IMR-90 (cell line): ENCODE data around the gene DEAF1. TPM values are rescaled to one million over a fixed set of nuclear protein-coding genes. Genes with fewer than 3 reads are reported as not detected.

ENCODE experiments used
- ATAC-seq: fragments of 200-7000 bp; cut with Tn5 transposase; 2 replicates; pipeline ENCODE4 v1.9.1; 2020; ENCODE audit warnings: low read depth, mild to moderate bottlenecking, moderate library complexity
- BruUV-seq: library from RNA; stranded (reverse); fragments of 400-500 nt; replicated peaks from 2 replicates; lab custom pipeline; 2021; lab: Mats Ljungman, UMichigan
- CTCF ChIA-PET: fragments of 300-600 bp; formaldehyde crosslinking; extraction: SDS; loops from one replicate; lab custom pipeline; 2021; ENCODE audit warnings: antibody characterized with exemption; lab: Yijun Ruan, JAX
- POLR2A ChIA-PET: fragments of 300-600 bp; sonication (Branson Sonifier 250); formaldehyde crosslinking; loops from one replicate; lab custom pipeline; 2022; ENCODE audit warnings: antibody characterized with exemption; ENCODE audit not compliant: unreplicated experiment; lab: Charles Lee
- DNase-seq: peaks from one replicate; pipeline ENCODE4 v3.0.0; 2013
- H2AFZ ChIP-seq: replicated peaks from 2 replicates; pipeline ENCODE3; 2013; ENCODE audit warnings: low read length, mild to moderate bottlenecking; ENCODE audit not compliant: poor library complexity
- H2AK5ac ChIP-seq: 2 replicates; pipeline ENCODE4 v1.6.1; 2013; ENCODE audit warnings: low read depth, low read length, inconsistent platforms
- H2AK9ac ChIP-seq: replicated peaks from 2 replicates; pipeline ENCODE3; 2013; ENCODE audit warnings: mild to moderate bottlenecking, low read depth, low read length, moderate library complexity; ENCODE audit not compliant: poor library complexity
- H2BK120ac ChIP-seq: 2 replicates; pipeline ENCODE4 v1.6.1; 2013; ENCODE audit warnings: low read depth, low read length, inconsistent platforms
- H2BK15ac ChIP-seq: 3 replicates; pipeline ENCODE4 v1.6.1; 2013; ENCODE audit warnings: low read depth, low read length, inconsistent platforms
- H2BK20ac ChIP-seq: 2 replicates; pipeline ENCODE4 v1.6.1; 2013; ENCODE audit warnings: low read depth, mild to moderate bottlenecking, inconsistent platforms, low read length, moderate library complexity
- H2BK5ac ChIP-seq: 2 replicates; pipeline ENCODE4 v1.6.1; 2013; ENCODE audit warnings: mild to moderate bottlenecking, low read depth, low read length, inconsistent platforms; ENCODE audit not compliant: poor library complexity, severe bottlenecking
- H3K14ac ChIP-seq: replicated peaks from 2 replicates; pipeline ENCODE4 v1.6.1; 2013; ENCODE audit warnings: low read depth, low read length, inconsistent platforms
- H3K18ac ChIP-seq: 2 replicates; pipeline ENCODE4 v1.6.1; 2013; ENCODE audit warnings: low read depth, low read length, control low read depth
- H3K23ac ChIP-seq: 2 replicates; pipeline ENCODE4 v1.6.1; 2013; ENCODE audit warnings: low read depth, low read length, inconsistent platforms
- H3K27ac ChIP-seq: 2 replicates; pipeline ENCODE4 v1.5.1; 2013; ENCODE audit warnings: mild to moderate bottlenecking, control low read depth, low read length; ENCODE audit not compliant: insufficient read depth
- H3K27me3 ChIP-seq: 2 replicates; pipeline ENCODE4 v1.6.1; 2013; ENCODE audit warnings: low read length; ENCODE audit not compliant: control insufficient read depth, insufficient read depth
- H3K36me3 ChIP-seq: 2 replicates; pipeline ENCODE4 v1.6.1; 2013; ENCODE audit warnings: low read length, mixed read lengths; ENCODE audit not compliant: control insufficient read depth, insufficient read depth
- H3K4ac ChIP-seq: 2 replicates; pipeline ENCODE4 v1.6.1; 2013; ENCODE audit warnings: low read depth, low read length, inconsistent platforms
- H3K4me1 ChIP-seq: 2 replicates; pipeline ENCODE4 v1.6.1; 2013; ENCODE audit warnings: low read length, mixed read lengths; ENCODE audit not compliant: control insufficient read depth, insufficient read depth
- H3K4me2 ChIP-seq: 2 replicates; pipeline ENCODE4 v1.6.1; 2013; ENCODE audit warnings: low read depth, mild to moderate bottlenecking, control low read depth, low read length, moderate library complexity
- H3K4me3 ChIP-seq: 2 replicates; pipeline ENCODE4 v1.5.1; 2013; ENCODE audit warnings: low read depth, mild to moderate bottlenecking, control low read depth, low read length, moderate library complexity; ENCODE audit not compliant: insufficient read depth
- H3K56ac ChIP-seq: 2 replicates; pipeline ENCODE4 v1.6.1; 2013; ENCODE audit warnings: low read length, inconsistent platforms; ENCODE audit not compliant: insufficient read depth; ENCODE audit errors: extremely low read depth
- H3K79me1 ChIP-seq, 2 experiments: 2 replicates each; pipeline ENCODE4 v1.6.1; 2013; ENCODE audit warnings: low read length in 2 of 2, inconsistent platforms in 1 of 2, low read depth in 1 of 2
- H3K9ac ChIP-seq: 2 replicates; pipeline ENCODE4 v1.6.1; 2013; ENCODE audit warnings: low read depth, low read length, control low read depth
- H3K9me1 ChIP-seq: 2 replicates; pipeline ENCODE4 v1.6.1; 2013; ENCODE audit warnings: low read length, inconsistent platforms; ENCODE audit not compliant: insufficient read depth
- H3K9me3 ChIP-seq: 2 replicates; pipeline ENCODE4 v1.6.1; 2013; ENCODE audit warnings: low read length; ENCODE audit not compliant: control insufficient read depth, insufficient read depth
- H4K20me1 ChIP-seq: 2 replicates; pipeline ENCODE4 v1.6.1; 2013; ENCODE audit warnings: low read length, inconsistent platforms; ENCODE audit not compliant: insufficient read depth
- H4K5ac ChIP-seq: 2 replicates; pipeline ENCODE4 v1.6.1; 2013; ENCODE audit warnings: mild to moderate bottlenecking, low read depth, low read length, control low read depth
- H4K8ac ChIP-seq, 2 experiments: 2 replicates each; pipeline ENCODE4 v1.6.1; 2013; ENCODE audit warnings: low read depth in 2 of 2, low read length in 2 of 2, control low read depth in 1 of 2, inconsistent platforms in 1 of 2
- H4K91ac ChIP-seq: 2 replicates; pipeline ENCODE4 v1.6.1; 2013; ENCODE audit warnings: low read depth, low read length, inconsistent platforms; ENCODE audit not compliant: insufficient read depth
- BHLHE40 ChIP-seq: fragments of 150-350 bp; IDR thresholded peaks from 2 replicates; pipeline ENCODE4 v1.6.1; 2016; ENCODE audit warnings: mild to moderate bottlenecking, low read depth, low read length
- CTCF ChIP-seq: conservative IDR thresholded peaks from 2 replicates; pipeline ENCODE4 v1.5.1; 2012; ENCODE audit warnings: mild to moderate bottlenecking, low read depth, low read length, improper control_type of control experiment
- WGBS, 2 experiments: methylation state at CpG; one replicate each; pipeline versions ENCODE4 v1.1.5 to v1.1.7; 2013; ENCODE audit warnings: missing lambda C conversion rate in 2 of 2; ENCODE audit not compliant: insufficient read length in 1 of 2; ENCODE audit errors: extremely low coverage in 2 of 2; 5-methylcytosine and 5-hydroxymethylcytosine counted together
- dilution Hi-C: fragments of 300-500 bp; cut with HindIII; formaldehyde crosslinking; loops from one replicate; pipeline ENCODE4 v1.14.3; 2018; ENCODE audit warnings: low sequenced_read_pairs; ENCODE audit not compliant: unreplicated experiment
- in situ Hi-C: fragments of 300-500 bp; cut with MboI; formaldehyde crosslinking; loops from 3 replicates; pipeline ENCODE4 v1.14.3; 2019; ENCODE audit warnings: low sequenced_read_pairs, inconsistent platforms, mixed read lengths
- intact Hi-C: fragments of 100-400 bp; cut with micrococcal nuclease; formaldehyde crosslinking; loops from 2 replicates; pipeline ENCODE4 v1.10.0; 2022
- polyA plus RNA-seq, 3 experiments: library from polyadenylated mRNA; depleted of rRNA; stranded (reverse); fragments of >200 nt; gene quantifications; 2 replicates each; pipeline ENCODE4 v1.2.3, GENCODE V29; 2012; ENCODE audit warnings: low replicate concordance in 1 of 3
- total RNA-seq: library from RNA; depleted of rRNA; stranded (reverse); fragments of >200 nt; gene quantifications from 2 replicates; pipeline ENCODE4 v1.2.3, GENCODE V29; 2012

Gene DEAF1
- total and polyA plus RNA-seq, 2 of the 4 experiments (the other 2 are of a cell fraction), result 22.9 to 31.6 TPM

- no peak for TF ChIP-seq CTCF
Measured at GRCh38 chr11:686451-687243, 8.4 kb downstream of the DEAF1 start (continued).

- POLR2A ChIA-PET, result interaction anchor here (0.6 kb wide), 1 partner anchor 15 kb away, joined by 4 read pairs; no protein-coding TSS in a partner anchor
- Histone ChIP-seq H4K91ac (no peak overlapping the region), H3K9ac (no peak overlapping the region), H3K4me3 (no peak overlapping the region), H3K4me1 (no peaks in the 10 kb centered on the region), H2BK5ac (no peak overlapping the region), H3K23ac (no peak overlapping the region), H3K27me3 (no peaks in the 10 kb centered on the region), H3K79me1 (no peaks in the 10 kb centered on the region; a peak in 2 of 4 replicates), H3K9me1 (no peaks in the 10 kb centered on the region), H3K4me2 (no peak overlapping the region), H2BK120ac (no peak overlapping the region), H2AK9ac (no peak overlapping the region), H3K4ac (no peak overlapping the region), H3K36me3 (peaks cover 48% of the 10 kb centered on the region), H3K18ac (no peak overlapping the region), H2BK20ac (no peak overlapping the region), H4K20me1 (no peaks in the 10 kb centered on the region), H3K56ac (no peak overlapping the region), H2AFZ (no peak overlapping the region), H3K14ac (no peak overlapping the region), H2BK15ac (no peak overlapping the region), H3K9me3 (no peaks in the 10 kb centered on the region), H3K27ac (no peak overlapping the region), H4K8ac (no peak overlapping the region), H4K5ac (no peak overlapping the region), H2AK5ac (no peak overlapping the region)
- no TSS peak for BruUV-seq
- dilution Hi-C loops, result no loop called here
- in situ Hi-C loops, result no loop called here
- intact Hi-C loops, result no loop called here
- ATAC-seq, result no peak
- TF ChIP-seq BHLHE40, result no peak
- WGBS, 2 experiments, result 96% methylated on average over 9 of the region's 13 CpGs; no CpG with 5 or more reads in 1 of the 2 experiments
- DNase-seq, result no peak
- CTCF ChIA-PET, result interaction anchor here (0.6 kb wide), 1 partner anchor 38 kb away, joined by 3 read pairs; no protein-coding TSS in a partner anchor
Measured at GRCh38 chr11:680970-681369, 14.1 kb downstream of the DEAF1 start.
